ENCODE data around the gene COL27A1.
A peak's percentile ranks its signal among the peaks of the same experiment; 100 is the strongest.

Gene COL27A1

GRCh38 chr9:114156657-114157421 is 1.5 kb downstream of the COL27A1 start:
- peak; percentile 59 for DNase-seq (ENCODE audit: extremely low read depth, low read depth)
- peak overlapping the region; percentile 90 for H3K4me3 ChIP-seq (replicated peaks; ENCODE audit: low read depth, low read length)
- TF ChIP-seq, protein P1, sequence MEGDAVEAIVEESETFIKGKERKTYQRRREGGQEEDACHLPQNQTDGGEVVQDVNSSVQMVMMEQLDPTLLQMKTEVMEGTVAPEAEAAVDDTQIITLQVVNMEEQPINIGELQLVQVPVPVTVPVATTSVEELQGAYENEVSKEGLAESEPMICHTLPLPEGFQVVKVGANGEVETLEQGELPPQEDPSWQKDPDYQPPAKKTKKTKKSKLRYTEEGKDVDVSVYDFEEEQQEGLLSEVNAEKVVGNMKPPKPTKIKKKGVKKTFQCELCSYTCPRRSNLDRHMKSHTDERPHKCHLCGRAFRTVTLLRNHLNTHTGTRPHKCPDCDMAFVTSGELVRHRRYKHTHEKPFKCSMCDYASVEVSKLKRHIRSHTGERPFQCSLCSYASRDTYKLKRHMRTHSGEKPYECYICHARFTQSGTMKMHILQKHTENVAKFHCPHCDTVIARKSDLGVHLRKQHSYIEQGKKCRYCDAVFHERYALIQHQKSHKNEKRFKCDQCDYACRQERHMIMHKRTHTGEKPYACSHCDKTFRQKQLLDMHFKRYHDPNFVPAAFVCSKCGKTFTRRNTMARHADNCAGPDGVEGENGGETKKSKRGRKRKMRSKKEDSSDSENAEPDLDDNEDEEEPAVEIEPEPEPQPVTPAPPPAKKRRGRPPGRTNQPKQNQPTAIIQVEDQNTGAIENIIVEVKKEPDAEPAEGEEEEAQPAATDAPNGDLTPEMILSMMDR (IDR thresholded peaks at IDR 0.05; ENCODE audit: low read depth, low read length, missing control alignments): peak; percentile 13

DNA sequence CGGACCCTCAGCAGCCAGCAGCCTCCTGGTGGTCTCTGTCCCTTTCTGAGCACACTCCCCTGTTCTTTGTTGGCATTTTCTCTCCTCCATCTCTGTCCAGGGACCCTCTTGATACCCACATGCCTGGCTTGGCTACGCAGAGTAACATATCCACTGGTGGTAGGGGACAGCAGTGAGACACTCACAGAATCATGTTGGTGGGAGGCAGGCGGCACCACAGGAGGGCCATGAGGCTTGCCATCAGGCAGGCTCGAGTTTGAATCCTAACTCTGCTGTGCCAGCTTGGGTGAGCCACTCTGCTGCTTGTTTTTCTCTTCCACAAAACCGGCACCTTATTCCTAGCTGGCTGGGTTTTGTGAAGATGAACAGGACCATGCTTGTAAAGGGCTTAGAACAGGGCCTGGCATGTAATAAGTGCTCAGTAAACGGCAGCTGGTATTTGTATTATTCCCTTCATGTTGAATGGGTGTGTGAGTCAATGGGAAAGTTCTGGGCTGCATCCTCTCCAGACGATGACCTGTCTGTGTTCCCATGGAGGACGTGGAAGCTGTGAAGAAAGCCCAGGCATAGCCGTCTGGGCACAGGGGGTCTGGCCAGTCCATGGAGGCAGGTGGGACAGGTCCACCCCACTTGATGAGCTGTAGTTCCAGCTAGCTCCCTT is 2.3 kb downstream of the COL27A1 start:
- DNase-seq (ENCODE audit: extremely low read depth, low read depth): no peak
- TF ChIP-seq, protein P1 (IDR thresholded peaks at IDR 0.05; ENCODE audit: low read depth, low read length, missing control alignments): no peak
- peak overlapping the region; percentile 90 for H3K4me3 ChIP-seq (replicated peaks; ENCODE audit: low read depth, low read length)

- TF ChIP-seq, protein P1 (IDR thresholded peaks at IDR 0.05; ENCODE audit: low read depth, low read length, missing control alignments): no peak
- H3K4me3 ChIP-seq (replicated peaks; ENCODE audit: low read depth, low read length): peak overlapping the region; percentile 90
- no peak for DNase-seq (ENCODE audit: extremely low read depth, low read depth)
Observed at GRCh38 chr9:114158482-114159130, 3.3 kb downstream of the COL27A1 start.

DNA sequence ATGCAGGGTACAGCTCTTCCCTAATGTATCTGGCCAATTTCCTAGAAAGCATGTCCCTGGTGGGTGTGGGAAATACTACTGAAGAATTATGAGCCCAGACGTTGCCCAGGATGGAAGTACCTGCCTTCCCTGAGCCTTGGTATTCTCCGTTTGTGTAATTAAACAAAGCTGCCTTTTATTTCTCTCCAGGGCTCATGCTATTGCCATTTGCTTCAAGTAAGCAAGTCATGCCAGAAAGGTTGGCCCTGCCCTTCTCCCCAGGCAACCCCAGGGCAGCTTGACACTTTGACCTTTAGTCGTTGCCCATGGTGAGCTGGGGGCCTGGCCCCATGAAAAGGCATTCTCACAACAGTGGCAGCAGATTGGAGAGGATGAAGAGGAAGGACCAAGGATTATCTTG is 4.4 kb downstream of the COL27A1 start:
- no peak overlapping the region for H3K4me3 ChIP-seq (replicated peaks; ENCODE audit: low read depth, low read length)
- DNase-seq (ENCODE audit: extremely low read depth, low read depth): no peak
- TF ChIP-seq, protein P1 (IDR thresholded peaks at IDR 0.05; ENCODE audit: low read depth, low read length, missing control alignments): no peak

- no peak overlapping the region for H3K4me3 ChIP-seq (replicated peaks; ENCODE audit: low read depth, low read length)
- TF ChIP-seq, protein P1 (IDR thresholded peaks at IDR 0.05; ENCODE audit: low read depth, low read length, missing control alignments): no peak
- DNase-seq (ENCODE audit: extremely low read depth, low read depth): no peak
Observed at GRCh38 chr9:114161513-114161912, 6.2 kb downstream of the COL27A1 start.

DNA sequence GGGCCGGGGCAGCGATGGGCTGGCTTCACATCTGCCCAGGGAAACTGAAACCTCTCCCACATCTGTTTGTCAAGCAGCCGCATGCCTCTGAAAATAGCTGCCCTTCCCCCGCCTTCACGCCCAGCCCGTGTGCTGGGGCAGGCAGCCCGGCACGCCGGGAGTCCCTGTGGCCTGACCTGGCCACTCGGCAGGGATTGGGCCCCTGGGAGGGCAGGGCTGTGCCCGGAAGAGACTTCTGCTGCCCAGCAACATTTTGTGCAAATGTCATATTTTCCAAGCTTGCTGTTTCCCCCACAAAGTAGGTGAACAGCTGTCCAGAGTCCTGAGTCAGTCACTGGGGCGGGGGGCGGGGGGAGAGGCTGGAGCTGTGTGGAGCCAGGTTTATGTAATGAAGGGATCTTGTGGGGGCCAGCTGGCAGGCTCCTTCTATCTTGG is 8.2 kb downstream of the COL27A1 start:
- TF ChIP-seq, protein P1 (IDR thresholded peaks at IDR 0.05; ENCODE audit: low read depth, low read length, missing control alignments): no peak
- no peak for DNase-seq (ENCODE audit: extremely low read depth, low read depth)
- H3K4me3 ChIP-seq (replicated peaks; ENCODE audit: low read depth, low read length): no peak overlapping the region

Data from HFF-Myc (cell line).